HK-2 (cell line): ENCODE results near the gene AKT3.
A peak's percentile ranks its signal among the peaks of the same experiment; 100 is the strongest.
"Not testable (repeated sequence)": the region's sequence is repeated elsewhere in the genome, so short reads cannot be mapped to it uniquely, and the experiment has no call there.

Experiments used
- DNase-seq: peaks from one replicate; pipeline ENCODE4 v3.0.0-alpha.2; 2018; ENCODE audit not compliant: unreplicated experiment

The AKT3 gene

DNA sequence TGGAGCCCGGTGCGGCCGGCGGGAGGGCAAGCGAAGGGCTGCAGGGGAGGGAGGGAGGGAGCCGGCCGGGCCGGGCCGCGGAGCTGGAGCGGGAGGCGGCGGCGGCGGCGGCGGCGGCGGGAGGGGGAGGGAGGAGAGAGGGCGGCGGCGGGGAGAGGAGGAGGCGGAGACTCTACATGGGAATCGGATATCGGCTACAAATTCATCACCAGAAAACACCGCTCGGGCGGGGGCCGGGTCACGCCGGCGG is at the start of gene AKT3:
Gene AKT3, minus strand, starts transcription at position 42 of the 250 bp plus-strand sequence. CDS start 7,073 bp downstream, outside the sequence.
- peak; percentile 94 for DNase-seq

DNA sequence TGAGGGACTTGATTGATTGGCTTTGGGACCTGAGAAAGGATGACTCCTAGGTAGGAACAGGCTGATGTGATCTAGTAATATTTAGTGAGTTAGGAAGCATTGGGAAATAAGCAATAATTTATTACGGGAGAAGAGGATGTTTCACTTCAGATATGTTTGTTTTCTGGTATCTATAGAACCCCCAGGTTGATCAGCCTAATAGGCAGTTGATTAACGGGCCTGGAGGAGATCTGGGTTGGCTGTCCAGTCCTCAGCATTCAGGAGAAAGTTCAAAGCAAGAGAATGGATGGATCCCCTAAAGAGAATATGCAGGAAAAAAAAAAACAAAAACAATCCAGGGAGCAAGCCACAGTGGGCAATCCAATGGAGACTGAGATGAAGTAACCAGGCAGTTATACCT is 48.2 kb upstream of the AKT3 start:
- no peak for DNase-seq

- no peak for DNase-seq
These were observed 46.3 kb upstream of the AKT3 start for GRCh38 chr1:243896313-243896712.

GRCh38 chr1:243892456-243892855 is 42.4 kb upstream of the AKT3 start:
- no peak for DNase-seq

DNA sequence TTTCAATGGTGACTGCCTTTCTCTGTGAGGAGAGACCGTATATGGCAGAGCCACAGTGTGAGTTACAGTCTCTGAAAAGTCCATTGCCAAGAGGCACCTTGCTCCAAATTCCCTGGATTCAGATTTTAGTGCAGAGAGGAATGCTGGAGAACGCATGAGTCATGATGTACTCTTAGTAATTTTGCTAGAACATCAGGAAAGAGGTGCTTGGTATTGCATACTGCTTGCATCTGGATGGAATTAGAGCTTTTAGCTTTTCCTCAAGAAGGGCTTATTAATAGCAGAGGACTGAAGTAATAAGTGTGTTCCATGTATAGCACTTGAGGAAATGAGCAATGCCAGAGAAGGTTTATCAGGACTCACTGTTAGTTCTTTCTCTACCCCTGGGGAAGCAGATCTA is 40.5 kb upstream of the AKT3 start:
- no peak for DNase-seq

DNA sequence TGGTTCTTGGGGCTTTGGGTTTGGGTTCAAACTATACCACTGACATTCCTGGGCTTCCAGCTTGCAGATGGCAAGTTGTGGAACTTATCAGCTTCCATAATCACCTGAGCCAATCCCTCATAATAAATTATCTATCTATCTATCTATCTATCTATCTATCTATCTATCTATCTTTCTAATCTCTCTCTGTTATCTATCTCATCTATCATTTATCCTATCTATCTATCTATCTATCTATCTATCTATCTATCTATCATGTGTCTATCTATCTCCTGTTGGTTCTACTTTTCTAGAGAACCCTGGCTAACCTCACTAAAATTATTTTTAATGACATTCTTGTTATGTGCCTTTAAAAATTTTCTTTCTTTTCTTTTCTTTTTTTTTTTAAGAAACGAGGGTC is 35.8 kb upstream of the AKT3 start:
- no peak for DNase-seq

DNA sequence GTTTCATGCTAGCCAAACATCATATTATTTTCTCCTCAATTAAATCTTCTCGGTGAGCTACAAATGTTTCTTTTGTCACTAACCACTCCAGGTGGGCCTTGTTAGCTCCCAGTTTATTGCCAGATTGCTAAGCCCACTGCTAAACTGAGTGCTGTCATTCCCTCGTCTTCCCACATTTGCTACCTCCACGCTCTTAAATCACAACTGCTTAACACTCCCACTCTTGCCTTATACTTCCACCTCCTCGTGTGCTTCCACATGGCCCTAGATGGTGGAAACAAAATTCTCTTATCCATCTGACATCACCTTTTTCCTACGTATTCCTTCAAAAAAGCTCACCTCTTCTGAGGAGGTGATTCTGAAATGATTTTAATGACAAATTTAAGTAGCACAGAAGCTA is 34.6 kb upstream of the AKT3 start:
- DNase-seq: no peak

DNA sequence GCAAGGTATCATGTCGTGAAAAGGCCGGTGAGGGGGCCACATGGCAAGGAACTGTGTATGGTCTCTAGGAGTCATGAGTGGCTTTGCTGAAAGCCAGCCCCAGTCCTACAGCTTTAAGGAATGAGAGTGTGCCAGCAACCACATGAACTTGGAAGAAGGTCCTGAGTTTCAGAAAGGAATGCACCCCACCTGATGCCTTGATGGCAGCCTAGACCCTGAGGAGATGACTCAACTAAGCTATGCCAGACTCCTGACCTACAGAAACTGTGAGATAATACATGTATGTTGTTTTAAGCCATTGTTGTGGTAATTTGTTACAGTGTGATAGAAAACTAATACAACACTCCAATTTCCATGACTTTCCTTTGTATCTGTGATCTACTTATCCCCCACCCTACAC is 33.5 kb upstream of the AKT3 start:
- DNase-seq: peak; percentile 42

DNA sequence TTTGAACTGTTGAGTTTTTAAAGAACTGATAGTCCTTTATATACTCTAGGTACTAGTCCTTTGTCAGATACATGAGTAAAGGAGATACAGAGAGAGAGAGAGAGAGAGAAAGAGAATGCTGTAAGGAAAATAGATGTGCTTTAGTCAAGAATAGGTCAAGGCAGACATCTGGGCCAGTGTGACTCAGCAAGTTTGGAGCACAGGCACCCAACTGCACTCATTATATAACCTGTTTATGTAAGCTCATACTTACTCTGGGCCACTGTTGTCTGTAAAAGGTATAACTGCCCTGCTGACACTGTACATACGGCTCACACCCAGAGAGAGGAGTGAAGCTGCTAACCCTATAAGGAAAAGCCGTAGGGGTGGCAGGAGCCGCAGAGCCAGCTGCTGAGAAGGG is 32.2 kb upstream of the AKT3 start:
- DNase-seq: no peak

DNA sequence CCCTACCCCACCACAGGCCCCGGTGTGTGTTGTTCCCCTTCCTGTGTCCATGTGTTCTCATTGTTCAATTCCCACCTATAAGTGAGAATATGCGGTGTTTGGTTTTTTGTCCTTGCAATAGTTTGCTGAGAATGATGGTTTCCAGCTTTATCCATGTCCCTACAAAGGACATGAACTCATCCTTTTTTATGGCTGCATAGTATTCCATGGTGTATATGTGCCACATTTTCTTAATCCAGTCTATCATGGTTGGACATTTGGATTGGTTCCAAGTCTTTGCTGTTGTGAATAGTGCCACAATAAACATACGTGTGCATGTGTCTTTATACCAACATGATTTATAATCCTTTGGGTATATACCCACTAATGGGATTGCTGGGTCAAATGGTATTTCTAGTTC is 27.0 kb upstream of the AKT3 start:
- DNase-seq: not testable (repeated sequence)

DNA sequence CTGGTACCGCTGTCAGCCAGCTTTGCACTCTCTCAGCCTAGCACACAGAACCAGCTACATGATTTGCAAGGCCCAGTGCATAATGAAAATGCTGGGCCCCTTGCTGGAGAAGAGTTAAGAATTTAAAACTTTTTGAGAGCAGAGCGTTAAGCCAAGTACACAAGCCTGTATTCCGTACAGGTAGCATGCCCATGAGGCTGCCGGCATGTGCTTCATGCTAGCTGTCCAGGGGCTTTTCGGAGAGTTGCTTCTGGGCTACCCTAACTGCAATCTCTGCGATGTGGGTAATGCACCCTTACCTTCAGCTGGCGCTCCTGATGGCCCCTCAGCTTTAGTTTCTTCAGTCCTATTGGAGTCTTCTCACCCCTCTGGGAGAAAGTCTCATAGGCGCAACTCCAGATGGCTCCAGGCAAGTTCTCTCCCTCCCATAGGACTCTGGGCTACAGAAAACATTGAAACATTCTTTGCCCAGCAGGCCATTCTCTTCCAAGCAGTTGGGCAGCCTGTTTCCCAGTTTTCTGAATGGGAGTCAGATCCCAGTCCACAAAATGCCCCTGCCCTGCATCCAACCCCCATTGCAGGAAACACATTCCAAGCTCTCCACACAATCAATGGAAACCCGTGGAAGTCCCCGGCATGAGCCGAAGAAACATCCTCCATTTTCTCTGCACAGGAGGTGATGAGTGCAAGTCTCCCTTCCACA is 5.7 kb upstream of the AKT3 start:
- no peak for DNase-seq

GRCh38 chr1:243851765-243852164 is 1.7 kb upstream of the AKT3 start:
- DNase-seq: no peak

DNA sequence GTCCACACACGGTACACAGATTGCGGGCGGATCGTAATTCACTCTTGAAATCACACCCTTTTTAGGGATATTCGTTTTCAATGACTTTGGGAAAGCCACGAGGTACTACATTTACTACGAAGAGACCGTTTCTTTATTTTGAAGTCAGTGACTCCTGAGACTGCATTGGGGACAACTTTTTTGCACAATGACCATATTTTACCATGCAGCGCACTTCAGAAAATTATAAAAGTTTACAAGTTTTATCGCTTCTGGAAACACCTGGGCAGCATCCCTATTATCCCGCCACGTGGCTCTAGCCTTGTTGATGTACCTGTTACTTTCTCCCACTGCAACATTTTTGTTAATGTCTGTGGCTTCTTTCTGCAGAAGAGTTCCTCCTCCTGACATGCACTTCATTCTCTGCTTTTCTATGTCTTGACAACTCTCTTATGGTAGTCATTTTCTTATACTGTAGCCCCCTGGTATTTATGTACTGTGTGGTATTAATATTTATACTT is 1.3 kb upstream of the AKT3 start:
- no peak for DNase-seq

GRCh38 chr1:243850452-243851256 is 611 bp upstream of the AKT3 start:
- peak; percentile 93 for DNase-seq

DNA sequence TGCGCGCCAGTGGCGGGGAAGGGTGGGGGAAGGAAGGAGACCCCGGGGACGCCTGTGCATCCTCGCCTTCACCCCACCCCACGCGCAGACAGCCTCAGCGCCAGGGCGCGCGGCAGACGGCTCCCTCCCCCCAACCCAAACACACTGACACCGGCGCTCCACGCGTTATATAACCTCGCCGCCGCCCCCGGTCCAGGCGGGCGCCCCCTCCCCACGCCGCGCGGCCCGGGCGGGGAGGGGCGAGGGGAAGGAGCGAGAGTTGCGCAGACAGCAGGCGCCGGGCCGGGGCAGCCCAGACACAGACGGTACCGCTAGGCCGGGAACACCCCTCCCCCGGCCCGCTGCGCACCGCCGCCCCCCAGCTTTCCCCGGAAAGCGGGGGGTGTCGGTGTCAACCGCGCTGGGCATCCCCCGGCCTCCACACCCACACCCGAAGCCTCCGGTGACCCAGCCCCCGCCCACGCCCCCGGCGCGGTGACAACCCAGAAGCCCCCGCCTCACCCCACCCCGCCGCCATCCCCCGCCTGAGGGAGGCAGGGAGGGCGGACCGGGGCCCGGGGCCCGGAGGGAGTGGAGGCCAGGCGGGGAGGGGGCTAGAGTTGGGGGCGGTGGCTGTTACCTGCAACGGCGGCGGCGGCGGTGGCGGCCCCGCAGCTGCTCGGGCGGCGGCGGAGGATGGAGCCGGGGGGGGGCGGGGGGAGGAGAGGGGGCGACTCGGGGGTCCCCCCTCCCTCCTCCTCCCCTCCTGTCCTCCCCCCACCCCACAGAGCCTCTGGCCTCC is 432 bp downstream of the AKT3 start:
- DNase-seq: peak; percentile 62

GRCh38 chr1:243848858-243849420 is 1.1 kb downstream of the AKT3 start:
- peak; percentile 67 for DNase-seq

DNA sequence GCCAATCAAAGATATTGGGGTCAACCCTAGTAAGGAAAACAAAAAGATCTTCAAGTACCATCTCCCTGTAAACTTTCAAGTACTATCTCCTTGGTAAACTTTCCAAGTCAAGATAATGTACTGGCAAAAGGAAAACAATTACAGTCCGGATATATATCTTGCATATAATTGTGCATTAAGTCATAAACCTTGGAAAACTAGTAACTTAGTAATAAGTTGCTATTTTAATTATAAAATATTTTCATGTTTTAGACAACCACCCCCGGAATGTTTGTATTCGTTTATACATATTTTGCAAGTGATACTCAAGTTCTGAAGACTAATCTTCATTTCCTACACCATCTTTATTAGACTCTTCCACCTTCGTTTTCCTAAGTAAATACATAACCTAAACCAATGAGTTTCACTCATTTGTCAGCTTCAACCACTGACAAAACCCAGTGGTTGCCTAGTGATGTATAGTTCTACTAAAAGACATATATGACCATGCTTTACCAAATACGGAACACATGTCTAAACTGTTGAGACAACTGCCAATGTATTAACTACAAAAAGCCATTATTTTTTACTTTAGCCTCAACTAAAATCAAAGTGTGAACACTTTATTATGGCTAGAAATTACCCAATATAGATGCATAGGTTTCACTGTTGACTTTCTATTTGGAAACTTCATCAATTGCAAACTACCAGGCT is 1.7 kb downstream of the AKT3 start:
- no peak for DNase-seq

DNA sequence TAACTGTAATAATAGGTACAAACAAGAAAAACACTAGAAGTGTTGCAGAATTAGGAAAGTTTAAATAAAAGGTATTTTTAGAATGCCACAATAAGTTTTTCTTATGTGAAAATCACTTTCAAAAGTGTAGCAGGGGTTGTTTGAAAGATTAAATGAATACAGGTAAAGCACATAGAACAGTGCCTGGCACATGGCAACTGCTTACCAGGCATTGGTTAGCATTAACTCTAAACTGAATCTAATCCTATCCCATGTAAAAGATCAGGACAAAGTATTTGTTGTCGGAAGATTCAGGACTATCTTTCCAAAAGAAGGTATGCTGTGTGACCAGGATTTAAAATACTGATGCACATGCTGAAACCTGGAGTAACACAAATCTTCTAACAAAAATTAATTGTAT is 3.3 kb downstream of the AKT3 start:
- DNase-seq: no peak

DNA sequence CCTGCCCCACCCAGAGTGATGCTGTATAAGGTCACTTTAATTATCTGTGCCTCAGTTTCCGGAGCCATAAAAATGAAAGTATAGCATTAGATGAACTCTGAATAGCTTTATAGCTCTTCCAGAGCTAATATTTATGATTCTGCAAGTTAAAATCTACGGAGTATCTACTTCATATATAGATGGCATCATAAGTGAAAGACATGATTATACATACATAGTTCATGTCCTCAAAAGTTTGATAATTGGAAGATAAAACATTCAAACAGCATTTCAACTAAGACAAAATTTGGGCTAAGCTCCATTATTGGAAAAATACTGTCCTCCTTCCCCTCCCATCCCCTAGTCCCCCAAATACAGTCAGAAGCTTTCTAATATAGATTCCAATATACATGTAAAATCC is 4.2 kb downstream of the AKT3 start:
- no peak for DNase-seq

DNA sequence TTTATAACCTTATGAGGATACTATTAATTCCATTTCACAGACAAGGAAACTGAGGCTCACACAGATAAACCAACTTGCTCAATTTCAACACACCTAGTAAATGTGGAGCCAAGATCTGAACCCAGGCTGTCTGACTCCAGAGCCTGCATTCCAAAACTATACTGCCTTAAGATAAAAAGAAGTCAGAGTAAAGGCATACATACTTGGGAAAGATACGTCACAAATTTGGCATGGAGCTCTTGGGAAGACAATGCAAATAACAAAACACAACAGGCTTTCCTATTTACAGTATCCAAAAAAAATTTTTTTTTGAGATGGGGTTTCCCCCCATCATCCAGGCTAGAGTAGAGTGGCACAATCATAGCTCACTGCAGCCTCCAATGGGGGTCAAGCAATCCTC is 5.9 kb downstream of the AKT3 start:
- no peak for DNase-seq

GRCh38 chr1:243842978-243843511 is 7.0 kb downstream of the AKT3 start:
- DNase-seq: no peak

DNA sequence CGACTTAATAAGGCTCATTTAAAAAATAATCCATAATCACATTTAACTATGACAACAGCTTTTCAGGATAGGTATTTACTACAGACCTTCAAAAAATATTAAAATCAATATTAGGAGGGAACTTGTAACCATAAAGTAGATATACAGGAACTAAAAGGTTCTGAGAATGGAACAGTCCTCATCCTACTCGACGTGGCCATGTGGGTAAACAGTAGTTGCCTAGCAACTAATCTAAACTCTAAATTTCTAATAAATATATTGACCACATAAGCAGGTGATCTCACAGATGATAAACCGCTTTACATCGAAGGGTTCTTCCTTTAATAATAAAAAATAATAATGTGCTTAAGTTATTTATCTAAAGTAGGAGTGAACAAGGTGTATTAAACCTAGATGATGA is 7.9 kb downstream of the AKT3 start:
- no peak for DNase-seq
